ENCODE data around the gene MRPS12.
"Not testable (repeated sequence)": the region's sequence is repeated elsewhere in the genome, so short reads cannot be mapped to it uniquely, and the experiment has no call there.

MRPS12 gene

GRCh38 chr19:38912600-38913514, 17.9 kb upstream of the MRPS12 start:
- no peak for DNase-seq

- no peak for DNase-seq
Observed at GRCh38 chr19:38913958-38914357, 16.8 kb upstream of the MRPS12 start.

- DNase-seq, result no peak
Observed at GRCh38 chr19:38915329-38916321, 15.1 kb upstream of the MRPS12 start.

GRCh38 chr19:38917516-38917915, 13.2 kb upstream of the MRPS12 start:
- DNase-seq, result no peak

GRCh38 chr19:38917921-38918491, 12.7 kb upstream of the MRPS12 start:
- no peak for DNase-seq

GRCh38 chr19:38918526-38918925, 12.2 kb upstream of the MRPS12 start:
- DNase-seq, result no peak

- no peak for DNase-seq
Observed at GRCh38 chr19:38919837-38920601, 10.7 kb upstream of the MRPS12 start.

- no peak for DNase-seq
Observed at GRCh38 chr19:38920602-38921419, 9.9 kb upstream of the MRPS12 start.

GRCh38 chr19:38921420-38922274, 9.1 kb upstream of the MRPS12 start:
- no peak for DNase-seq

GRCh38 chr19:38922482-38922881, 8.3 kb upstream of the MRPS12 start:
- DNase-seq, result no peak

GRCh38 chr19:38924388-38924787, 6.4 kb upstream of the MRPS12 start:
- peak; percentile 67 for DNase-seq

- peak; percentile 44 for DNase-seq
Observed at GRCh38 chr19:38928391-38929001, 2.2 kb upstream of the MRPS12 start.

- DNase-seq, result peak; percentile 94
Observed at GRCh38 chr19:38929929-38930775, 592 bp upstream of the MRPS12 start, which contains the start of gene SARS2. SARS2 (minus strand) TSS chr19:38930763; CDS start chr19:38930736, 27 bp downstream.

- no peak for DNase-seq
Observed at GRCh38 chr19:38931521-38931793, 713 bp downstream of the MRPS12 start.

GRCh38 chr19:38932425-38933179, 1.9 kb downstream of the MRPS12 start:
- DNase-seq, result peak; percentile 62

- no peak for DNase-seq
Observed at GRCh38 chr19:38933544-38933943, 2.8 kb downstream of the MRPS12 start.

- no peak for DNase-seq
Observed at GRCh38 chr19:38939957-38940356, 9.2 kb downstream of the MRPS12 start.

- not testable (repeated sequence) for DNase-seq
Observed at GRCh38 chr19:38941466-38941865, 10.7 kb downstream of the MRPS12 start.
